Prostate gland (tissue), 2 donors: ENCODE measurements around the gene SUPV3L1. TPM values are rescaled to one million over a fixed set of nuclear protein-coding genes. Genes with fewer than 3 reads are reported as not detected.
"Not testable (repeated sequence)": the region's sequence is repeated elsewhere in the genome, so short reads cannot be mapped to it uniquely, and the experiment has no call there.

Source experiments
- DNase-seq: peaks from one replicate; pipeline ENCODE4 v3.0.0-alpha.2; 2019; ENCODE audit warnings: low spot score
- H3K27ac ChIP-seq, 2 donors: fragments of 200-600 bp; sonication (generic); 2 replicates each; pipeline ENCODE4 v1.5.1; 2017 to 2019
- H3K27me3 ChIP-seq: fragments of 200-600 bp; sonication (generic); replicated peaks from 2 replicates; pipeline ENCODE4 v1.5.1; 2019; ENCODE audit not compliant: insufficient read depth
- H3K36me3 ChIP-seq, 2 donors: fragments of 200-600 bp; sonication (generic); 1 replicate in 1 of 2; 2 replicates in 1 of 2; pipeline versions ENCODE4 v1.5.1 to v1.8.1; 2017 to 2019
- H3K4me1 ChIP-seq: fragments of 200-600 bp; sonication (generic); replicated peaks from 2 replicates; pipeline ENCODE4 v1.5.1; 2019
- H3K4me3 ChIP-seq, 2 donors: fragments of 200-600 bp; sonication (generic); 2 replicates each; pipeline ENCODE4 v1.5.1; 2017 to 2019
- H3K9me3 ChIP-seq: fragments of 200-600 bp; sonication (generic); 2 replicates; pipeline ENCODE4 v1.5.1; 2017
- CTCF ChIP-seq, 4 experiments: fragments of 200-600 bp in 2 of 4; fragments of 450-650 bp in 2 of 4; sonication (generic) in 2 of 4; IDR thresholded peaks; 1 replicate in 3 of 4; 2 replicates in 1 of 4; pipeline ENCODE4 v1.5.1; 2016 to 2019; ENCODE audit warnings: antibody characterized with exemption in 4 of 4, mild to moderate bottlenecking in 2 of 4, moderate library complexity in 2 of 4
- POLR2A ChIP-seq: fragments of 450-650 bp; IDR thresholded peaks from one replicate; pipeline ENCODE4 v1.6.1; 2016; ENCODE audit warnings: antibody characterized with exemption, mild to moderate bottlenecking
- POLR2AphosphoS5 ChIP-seq: sonication (generic); formaldehyde crosslinking; IDR thresholded peaks from one replicate; pipeline ENCODE4 v1.6.1; 2017; ENCODE audit warnings: antibody characterized with exemption
- WGBS: methylation state at CpG from one replicate; pipeline ENCODE4 v1.1.5; 2018; 5-methylcytosine and 5-hydroxymethylcytosine counted together
- intact Hi-C: fragments of 100-400 bp; cut with DNase I; formaldehyde crosslinking; loops from one replicate; pipeline ENCODE4 v1.14.2; 2022
- total RNA-seq, 2 donors: library from RNA; depleted of rRNA; stranded (reverse); fragments of >200 nt; gene quantifications; one replicate each; pipeline ENCODE4 v1.1.0, GENCODE V29; 2016

The SUPV3L1 gene
- total RNA-seq, 2 donors from 2014 or later, result 18.5 to 37.0 TPM

- WGBS, result 95% methylated on average over 6 of the region's 6 CpGs
- Histone ChIP-seq H3K4me3 (no peak overlapping the region), H3K27ac (no peak overlapping the region), H3K9me3 (no peaks in the 10 kb centered on the region), H3K27me3 (no peaks in the 10 kb centered on the region), H3K4me1 (no peaks in the 10 kb centered on the region), H3K36me3 (no peaks in the 10 kb centered on the region)
- intact Hi-C loops, result no loop called here
- no peak for DNase-seq
- TF ChIP-seq CTCF (IDR thresholded peaks at IDR 0.05) (no peak), POLR2AphosphoS5 (no peak), POLR2A (no peak)
These were observed 26.8 kb upstream of the SUPV3L1 start for GRCh38 chr10:69153227-69153626.

- H3K4me3 ChIP-seq, result no peak overlapping the region
- intact Hi-C loops, result no loop called here
- TF ChIP-seq CTCF (IDR thresholded peaks at IDR 0.05) (no peak), POLR2AphosphoS5 (no peak), POLR2A (no peak)
- no peaks in the 10 kb centered on the region for H3K36me3 ChIP-seq
- no peaks in the 10 kb centered on the region for H3K9me3 ChIP-seq
- H3K27ac ChIP-seq, result no peak overlapping the region
- DNase-seq, result no peak
- H3K4me1 ChIP-seq, result no peaks in the 10 kb centered on the region
- 98% methylated on average over 2 of the region's 2 CpGs for WGBS
- H3K27me3 ChIP-seq, result no peaks in the 10 kb centered on the region
These were observed 19.2 kb upstream of the SUPV3L1 start for GRCh38 chr10:69160809-69161241.

DNA sequence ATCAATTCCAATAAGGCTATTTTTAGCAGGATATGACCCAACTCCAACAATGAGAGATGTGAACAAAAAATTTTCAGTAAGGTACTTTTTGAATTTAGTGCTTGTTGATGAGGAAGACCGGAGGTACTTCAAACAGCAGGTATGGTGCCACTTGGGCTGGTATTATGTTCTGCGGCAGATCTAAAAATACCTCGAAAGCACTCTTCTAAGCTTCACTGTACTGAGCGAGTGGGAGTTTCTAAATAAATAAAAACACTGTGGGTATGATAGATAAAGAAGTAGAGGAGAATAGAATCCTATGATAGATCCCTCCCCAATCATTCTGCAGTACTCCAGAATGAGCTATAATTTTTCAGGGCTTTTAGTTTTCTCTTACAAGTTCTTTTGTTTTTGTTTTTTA, 11.5 kb upstream of the SUPV3L1 start:
- peaks cover 0 to 3% of the 10 kb centered on the region in 2 donors for H3K36me3 ChIP-seq
- no peaks in the 10 kb centered on the region for H3K9me3 ChIP-seq
- H3K27me3 ChIP-seq, result no peaks in the 10 kb centered on the region
- no peak for TF ChIP-seq CTCF (IDR thresholded peaks at IDR 0.05)
- no peak for TF ChIP-seq POLR2AphosphoS5
- TF ChIP-seq POLR2A, result no peak
- no peak for DNase-seq
- no peak overlapping the region for H3K4me3 ChIP-seq
- WGBS, result 93% methylated on average over 4 of the region's 4 CpGs
- no peak overlapping the region for H3K27ac ChIP-seq
- H3K4me1 ChIP-seq, result no peaks in the 10 kb centered on the region
- intact Hi-C loops, result no loop called here

DNA sequence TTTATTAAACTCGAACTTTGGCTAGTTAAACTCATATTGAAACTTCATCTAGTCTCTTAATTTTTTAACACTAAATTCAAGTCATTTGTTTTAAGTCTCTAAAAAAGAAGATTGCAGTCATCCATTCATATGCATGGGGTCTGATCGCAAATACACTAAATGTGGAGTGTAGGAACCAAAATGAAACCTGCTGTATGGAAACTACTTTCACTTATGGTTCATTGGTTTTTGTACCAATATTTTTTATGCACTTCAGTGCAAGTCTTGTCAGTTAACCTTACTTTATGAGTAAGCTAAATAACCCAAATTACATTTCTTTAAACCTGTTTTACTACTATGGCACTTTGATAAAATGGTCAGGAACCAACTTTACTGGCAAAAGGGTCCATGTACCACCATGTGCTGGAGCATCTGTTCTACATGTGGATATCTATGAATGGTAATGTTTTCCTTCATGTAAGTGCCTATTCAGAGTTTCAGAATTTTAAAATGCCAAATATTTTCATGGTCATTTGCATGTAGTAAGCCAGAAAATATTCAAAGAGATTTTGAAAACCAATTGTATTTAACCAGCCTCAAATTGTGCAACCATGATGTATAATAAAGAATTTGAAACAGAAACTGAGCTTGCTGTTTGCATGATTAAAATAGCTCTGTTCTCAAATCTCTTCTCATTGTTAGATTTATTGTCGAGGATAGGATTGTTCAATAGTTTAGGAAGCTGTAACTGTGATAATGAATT, 7.6 kb upstream of the SUPV3L1 start:
- H3K4me1 ChIP-seq, result no peaks in the 10 kb centered on the region
- H3K36me3 ChIP-seq, result no peaks in the 10 kb centered on the region
- no peaks in the 10 kb centered on the region for H3K27me3 ChIP-seq

GRCh38 chr10:69175326-69175725, 4.7 kb upstream of the SUPV3L1 start:
- intact Hi-C loops, H3K36me3 ChIP-seq, H3K9me3 ChIP-seq, H3K4me3 ChIP-seq, DNase-seq, H3K4me1 ChIP-seq, H3K27ac ChIP-seq, H3K27me3 ChIP-seq: not testable (repeated sequence)
- 86% methylated on average over 4 of the region's 4 CpGs for WGBS

More for the DNA sequence above, 7.6 kb upstream of the SUPV3L1 start:
- H3K27ac ChIP-seq, result no peak overlapping the region
- TF ChIP-seq POLR2AphosphoS5, result no peak
- no peak for TF ChIP-seq CTCF (IDR thresholded peaks at IDR 0.05)
- no peak for TF ChIP-seq POLR2A
- WGBS, result 88% methylated on average over 3 of the region's 3 CpGs
- no peak overlapping the region for H3K4me3 ChIP-seq
- no peak for DNase-seq
- no peaks in the 10 kb centered on the region for H3K9me3 ChIP-seq
- intact Hi-C loops, result no loop called here
